NCI-H748 (cell line): Measurements from ENCODE around the gene RPRML.

ENCODE experiments used
- DNase-seq: peaks from one replicate; lab custom pipeline; 2025; ENCODE audit not compliant: unreplicated experiment; lab: John Stamatoyannopoulos, UW

The RPRML gene

DNA sequence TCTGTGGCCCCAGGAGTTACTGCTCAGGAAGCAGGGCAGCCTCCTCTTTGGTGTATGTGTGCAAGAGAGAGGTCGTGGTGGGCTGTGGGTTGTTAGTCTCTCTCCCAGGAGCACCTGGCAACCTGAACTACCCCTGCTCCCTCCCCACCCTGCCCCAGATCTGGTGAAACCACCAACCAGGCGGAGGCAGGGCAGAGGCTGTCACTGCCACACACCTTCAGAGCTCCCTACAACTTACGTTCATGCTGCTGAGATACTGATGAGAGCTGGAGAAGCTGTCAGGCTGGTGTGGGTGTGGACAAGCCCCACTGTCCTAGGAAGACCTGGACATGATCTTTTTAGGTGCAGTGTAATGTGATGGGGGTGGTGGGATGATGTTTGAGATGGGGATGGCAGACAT is 31.8 kb downstream of the RPRML start:
- DNase-seq, result no peak

DNA sequence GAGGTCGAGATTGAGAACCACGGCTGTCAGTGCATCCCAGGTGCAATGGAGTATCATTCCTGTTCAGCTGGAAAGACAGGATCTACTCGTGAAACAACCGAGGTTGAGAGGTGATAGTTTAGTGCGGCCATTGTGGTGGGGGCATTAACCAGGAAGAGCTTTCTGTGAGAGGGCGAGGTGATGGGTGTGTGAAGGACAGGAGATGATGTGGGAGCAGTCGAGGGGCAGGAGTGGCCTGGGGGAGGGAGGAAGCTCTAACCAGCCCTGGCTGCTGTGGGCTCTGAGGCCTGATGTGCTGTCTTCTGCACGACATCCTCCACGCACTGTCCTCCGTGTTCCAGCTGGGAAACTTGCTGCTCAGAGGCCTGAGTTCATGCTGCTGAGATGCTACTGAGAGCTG is 34.1 kb downstream of the RPRML start:
- DNase-seq, result no peak

GRCh38 chr17:46943501-46944393 is 35.3 kb downstream of the RPRML start:
- DNase-seq, result peak; percentile 13

- no peak for DNase-seq
Observed at GRCh38 chr17:46943218-46943500, 35.9 kb downstream of the RPRML start.

GRCh38 chr17:46942441-46943217 is 36.4 kb downstream of the RPRML start:
- DNase-seq, result peak; percentile 64

DNA sequence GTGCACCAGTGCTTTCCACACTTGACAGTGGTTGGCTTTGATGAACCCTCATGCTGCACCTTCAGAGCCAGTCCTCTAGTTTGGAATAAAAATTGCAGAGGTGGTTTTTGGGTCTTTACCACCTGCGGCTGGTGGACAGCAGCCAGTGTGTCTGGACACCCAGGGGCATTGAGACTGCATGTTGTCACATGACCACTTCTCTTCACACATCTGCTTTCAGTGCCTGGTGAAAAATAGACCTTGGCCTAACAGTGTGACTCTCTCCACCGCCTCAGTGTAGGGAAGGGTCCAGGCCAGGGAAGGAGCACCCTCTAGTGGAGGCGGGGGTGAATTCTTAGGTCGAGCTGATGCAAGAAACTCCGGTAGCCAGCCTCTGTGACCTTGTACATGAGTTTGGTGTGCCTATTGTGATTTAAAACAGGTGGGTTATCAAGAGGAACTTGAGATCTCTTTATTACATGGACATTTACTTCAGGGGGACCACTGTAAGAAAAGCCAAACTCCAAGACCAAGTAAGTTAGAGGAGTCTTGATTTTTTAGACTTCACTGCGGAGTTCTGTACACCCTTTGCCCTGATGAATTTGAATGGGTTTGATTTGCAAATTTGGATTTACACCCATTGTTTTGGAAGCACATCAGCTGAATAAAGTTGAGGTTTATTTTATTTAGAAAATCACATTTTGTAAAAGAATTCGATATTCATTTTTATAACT is 38.2 kb downstream of the RPRML start:
- peak; percentile 65 for DNase-seq

- no peak for DNase-seq
Observed at GRCh38 chr17:46935658-46936266, 43.3 kb downstream of the RPRML start.

DNA sequence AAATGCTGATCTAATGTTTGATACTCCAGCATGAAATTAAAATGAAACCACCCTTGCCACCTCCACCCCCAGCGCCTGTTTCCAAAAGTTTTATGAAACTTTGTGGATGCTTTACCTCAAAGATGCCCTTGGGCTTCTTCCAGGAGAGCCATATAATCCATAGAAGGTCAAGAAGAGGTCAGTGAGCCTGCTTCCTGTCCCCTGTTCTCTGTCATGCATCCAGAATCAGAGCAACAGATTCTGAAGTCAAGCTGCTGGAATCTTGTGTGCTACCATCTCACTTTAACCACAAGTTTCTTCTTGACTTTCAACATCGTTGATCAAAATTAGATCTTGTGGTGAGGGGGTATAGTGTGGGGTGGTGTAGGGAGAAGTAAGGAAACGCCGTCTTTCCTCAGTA is 47.5 kb downstream of the RPRML start:
- DNase-seq, result no peak

DNA sequence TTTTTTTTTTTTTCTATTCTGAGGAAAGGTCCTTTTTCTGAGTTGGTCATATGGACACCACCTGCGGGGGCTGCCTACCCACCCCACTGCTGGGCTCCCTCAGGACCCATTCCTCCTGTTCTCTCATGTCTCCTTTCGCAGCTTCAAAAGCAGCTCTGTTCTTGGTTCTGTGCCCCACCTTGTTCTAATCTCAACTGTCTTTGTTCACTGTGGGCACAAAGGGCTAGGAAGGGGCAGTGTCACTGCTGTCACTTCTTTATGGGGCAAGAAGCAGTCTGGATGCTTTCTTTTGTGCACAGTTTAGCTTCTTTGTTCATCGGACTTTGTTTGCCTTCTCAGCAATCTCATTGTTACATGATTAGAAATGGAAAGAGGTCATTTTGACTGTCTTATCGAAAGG is 49.0 kb downstream of the RPRML start:
- DNase-seq, result no peak

GRCh38 chr17:46929413-46929812 is 49.6 kb downstream of the RPRML start:
- DNase-seq, result no peak

GRCh38 chr17:46928467-46929261 is 50.4 kb downstream of the RPRML start:
- DNase-seq, result no peak
